ENCODE data around the gene NACA2.
"Not testable (repeated sequence)": the region's sequence is repeated elsewhere in the genome, so short reads cannot be mapped to it uniquely, and the experiment has no call there.

NACA2 gene

GRCh38 chr17:61575352-61575975, 15.6 kb downstream of the NACA2 start:
- no peak for DNase-seq

GRCh38 chr17:61574542-61575351, 16.3 kb downstream of the NACA2 start:
- no peak for DNase-seq

DNA sequence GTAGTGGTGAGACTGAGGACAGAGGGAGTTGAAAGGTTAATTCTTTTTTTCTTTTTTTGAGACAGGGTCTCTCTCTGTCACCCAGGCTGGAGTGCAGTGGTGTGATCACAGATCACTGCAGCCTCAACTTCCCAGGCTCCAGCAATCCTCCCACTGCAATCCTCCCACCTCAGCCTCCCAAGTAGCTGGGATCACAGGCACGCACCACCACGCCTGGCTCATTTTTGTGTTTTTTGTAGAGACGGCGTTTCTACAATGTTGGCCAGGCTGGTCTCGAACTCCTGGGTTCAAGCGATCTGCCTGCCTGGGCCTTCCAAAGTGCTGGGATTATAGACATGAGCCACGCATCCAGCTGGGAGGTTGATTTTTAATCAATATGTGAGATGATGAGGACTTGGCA, 18.5 kb downstream of the NACA2 start:
- DNase-seq, result not testable (repeated sequence)

DNA sequence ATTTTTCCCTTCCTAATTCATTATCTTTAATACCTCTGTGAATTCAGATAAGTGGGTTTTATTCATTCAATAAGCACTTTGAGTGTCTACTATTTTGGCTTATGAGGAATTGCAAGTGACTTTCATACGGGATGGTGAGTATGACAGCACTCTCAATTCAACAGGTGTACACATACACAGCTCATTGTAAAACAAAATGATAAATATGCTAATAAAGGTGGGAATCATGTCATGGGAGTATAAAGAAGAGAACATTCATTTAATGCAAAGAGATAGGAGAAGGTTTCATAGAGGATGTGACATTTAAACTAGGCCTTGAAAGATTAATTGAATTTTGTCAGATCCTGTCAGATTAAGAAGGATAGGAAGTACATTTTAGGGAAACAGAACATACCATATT, 19.4 kb downstream of the NACA2 start:
- no peak for DNase-seq

DNA sequence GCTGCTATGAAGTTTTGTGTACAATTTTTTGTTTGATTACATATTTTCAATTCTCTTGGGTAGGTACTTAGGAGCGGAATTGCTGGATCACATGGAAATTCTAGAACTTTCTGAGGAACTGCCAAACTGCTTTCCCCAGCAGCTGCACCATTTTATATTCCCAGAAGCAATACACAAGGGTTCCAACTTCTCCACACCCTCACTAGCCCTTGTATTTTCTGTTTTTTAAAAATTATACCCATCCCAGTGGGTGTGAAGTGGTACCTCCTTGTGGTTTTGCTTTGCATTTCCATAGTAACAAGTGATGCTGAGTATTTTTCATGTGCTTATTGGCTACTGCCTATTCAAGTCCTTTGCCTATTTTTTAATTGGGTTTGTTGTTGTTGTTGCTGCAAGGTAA, 20.9 kb downstream of the NACA2 start:
- DNase-seq, result no peak

- DNase-seq, result not testable (repeated sequence)
These were observed 21.5 kb downstream of the NACA2 start for GRCh38 chr17:61569525-61569924.

GRCh38 chr17:61568219-61569072, 22.6 kb downstream of the NACA2 start:
- DNase-seq, result no peak

GRCh38 chr17:61567045-61567802, 23.8 kb downstream of the NACA2 start:
- DNase-seq, result no peak

DNA sequence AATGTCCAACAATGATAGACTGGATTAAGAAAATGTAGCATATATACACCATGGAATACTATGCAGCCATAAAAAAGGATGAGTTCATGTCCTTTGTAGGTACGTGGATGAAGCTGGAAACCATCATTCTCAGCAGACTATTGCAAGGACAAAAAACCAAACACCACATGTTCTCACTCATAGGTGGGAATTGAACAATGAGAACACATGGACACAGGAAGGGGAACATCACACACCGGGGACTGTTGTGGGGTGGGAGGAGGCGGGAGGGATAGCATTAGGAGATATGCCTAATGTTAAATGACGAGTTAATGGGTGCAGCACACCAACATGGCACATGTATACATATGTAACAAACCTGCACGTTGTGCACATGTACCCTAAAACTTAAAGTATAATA, 24.6 kb downstream of the NACA2 start:
- not testable (repeated sequence) for DNase-seq

DNA sequence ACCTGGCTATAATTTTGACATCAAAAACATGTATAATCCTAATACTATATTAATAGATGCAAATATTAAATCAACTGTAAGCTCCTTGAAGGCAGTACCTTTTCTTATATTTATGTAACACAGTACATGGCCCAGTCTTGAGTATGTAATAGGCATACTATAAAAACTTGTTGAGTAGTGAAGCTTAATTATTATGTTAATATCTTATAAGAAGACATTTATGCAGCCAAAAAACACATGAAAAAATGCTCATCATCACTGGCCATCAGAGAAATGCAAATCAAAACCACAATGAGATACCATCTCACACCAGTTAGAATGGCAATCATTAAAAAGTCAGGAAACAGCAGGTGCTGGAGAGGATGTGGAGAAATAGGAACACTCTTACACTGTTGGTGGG, 25.2 kb downstream of the NACA2 start:
- DNase-seq, result not testable (repeated sequence)

DNA sequence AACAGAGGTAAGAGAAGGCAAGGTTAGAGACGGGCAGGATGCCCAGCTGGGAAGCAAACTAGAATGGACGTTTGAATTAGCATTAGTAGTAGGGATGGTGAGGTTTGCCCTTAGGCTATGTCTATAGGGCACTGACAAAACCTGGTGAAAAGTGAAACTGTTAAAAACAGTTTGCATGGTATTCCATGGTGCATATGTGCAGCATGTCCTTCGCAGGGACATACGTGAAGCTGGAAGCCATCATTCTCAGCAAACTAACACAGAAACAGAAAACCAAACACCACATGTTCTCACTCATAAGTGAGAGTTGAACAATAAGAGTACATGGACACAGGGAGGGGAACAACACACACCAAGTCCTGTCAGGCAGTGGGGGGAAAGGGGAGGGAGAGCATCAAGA, 25.8 kb downstream of the NACA2 start:
- DNase-seq, result no peak

GRCh38 chr17:61562287-61562686, 28.7 kb downstream of the NACA2 start:
- DNase-seq, result no peak

DNA sequence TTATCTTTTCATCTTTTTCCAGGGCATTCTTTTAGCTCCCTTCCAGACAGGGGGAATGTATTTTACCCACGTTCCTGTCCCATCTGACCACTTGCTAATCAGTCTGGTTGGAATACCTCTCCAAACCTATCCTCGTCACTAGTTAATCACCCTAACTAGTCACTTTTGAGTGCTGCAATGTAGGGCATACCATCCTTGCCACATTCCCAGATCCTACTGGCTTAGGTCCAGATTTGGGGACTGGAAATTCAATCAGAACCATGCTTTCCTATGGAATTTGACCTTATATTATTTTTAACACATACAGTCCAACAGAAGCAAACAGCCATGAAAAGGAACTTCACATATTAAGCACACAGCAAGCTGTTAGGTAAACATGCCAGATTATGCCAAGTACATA, 29.7 kb downstream of the NACA2 start:
- no peak for DNase-seq

GRCh38 chr17:61560071-61560470, 30.9 kb downstream of the NACA2 start:
- DNase-seq, result no peak

- DNase-seq, result no peak
These were observed 34.5 kb downstream of the NACA2 start for GRCh38 chr17:61556224-61557188.

DNA sequence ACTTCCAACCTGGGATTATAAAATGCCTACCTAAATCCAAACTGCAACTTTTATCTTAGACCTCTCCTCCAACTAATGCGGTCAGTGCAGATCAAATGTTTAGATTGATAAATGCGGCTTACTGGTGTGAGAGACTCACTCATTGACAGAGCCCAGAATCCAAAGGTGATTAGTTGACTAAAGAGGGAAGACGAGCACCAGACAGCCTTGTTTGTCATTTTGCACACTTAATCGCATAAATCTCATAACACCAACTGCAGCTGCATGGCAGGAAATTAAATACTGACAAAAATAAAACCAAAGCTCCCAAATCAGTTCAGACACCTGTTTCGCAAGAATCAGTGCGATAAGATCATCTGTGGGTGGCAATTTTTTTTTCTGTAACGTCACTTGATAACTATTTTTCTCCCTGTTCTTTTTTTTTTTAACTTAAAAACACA, 35.9 kb downstream of the NACA2 start:
- no peak for DNase-seq

GRCh38 chr17:61554209-61554608, 36.8 kb downstream of the NACA2 start:
- no peak for DNase-seq

GRCh38 chr17:61552560-61552959, 38.5 kb downstream of the NACA2 start:
- not testable (repeated sequence) for DNase-seq

GRCh38 chr17:61551255-61551742, 39.7 kb downstream of the NACA2 start:
- DNase-seq, result no peak

DNA sequence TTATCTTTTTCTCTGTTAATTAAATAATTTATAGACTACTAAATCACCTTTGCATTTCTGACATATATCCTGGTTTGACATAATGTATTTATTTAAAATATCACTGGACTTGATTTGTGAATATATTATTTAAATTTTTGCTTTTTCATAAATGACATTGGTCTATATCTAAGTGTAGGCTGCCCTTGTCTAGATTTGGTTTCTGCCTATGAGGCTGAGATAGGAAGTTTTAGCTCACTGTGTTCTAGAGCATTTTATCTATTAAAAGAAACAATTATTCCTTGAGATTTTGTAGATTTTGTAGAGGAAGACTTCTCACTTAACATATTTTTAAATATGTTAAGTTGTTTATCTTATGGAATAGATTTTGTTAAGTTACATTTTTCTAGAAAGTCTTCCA, 43.9 kb downstream of the NACA2 start:
- DNase-seq, result no peak

- no peak for DNase-seq
These were observed 45.6 kb downstream of the NACA2 start for GRCh38 chr17:61545335-61545938.

All from CD4-positive, alpha-beta T cell treated with Interleukin-17A for 4 hours (primary cell).